Activated B cell treated with CpG ODN at 0.5 μM for 24 hours (primary cell): ENCODE measurements around the gene CXCL14. TPM values are rescaled to one million over a fixed set of nuclear protein-coding genes. Genes with fewer than 3 reads are reported as not detected.

Experiments
- ATAC-seq: fragments of 200-7000 bp; cut with Tn5 transposase; one replicate; pipeline ENCODE4 v1.10.0; 2021; ENCODE audit warnings: low read depth, mild to moderate bottlenecking, moderate library complexity
- CTCF ChIA-PET: fragments of 350-600 bp; sonication (Branson Sonifier 250); formaldehyde crosslinking; loops from one replicate; lab custom pipeline; 2021; ENCODE audit warnings: antibody characterized with exemption; lab: Charles Lee
- POLR2A ChIA-PET: fragments of 350-600 bp; sonication (Branson Sonifier 250); formaldehyde crosslinking; loops from one replicate; lab custom pipeline; 2021; ENCODE audit warnings: antibody characterized with exemption; lab: Charles Lee
- DNase-seq: peaks from one replicate; pipeline ENCODE4 v3.0.0; 2022
- H3K27ac Mint-ChIP-seq: one replicate; pipeline ENCODE4 v1.8.0; 2020; ENCODE audit warnings: mixed read lengths
- H3K27me3 Mint-ChIP-seq: one replicate; pipeline ENCODE4 v1.8.0; 2021; ENCODE audit warnings: mixed read lengths
- H3K36me3 Mint-ChIP-seq: one replicate; pipeline ENCODE4 v1.8.0; 2021; ENCODE audit warnings: low read depth, mixed read lengths
- H3K4me1 Mint-ChIP-seq: one replicate; pipeline ENCODE4 v1.8.0; 2021; ENCODE audit warnings: mixed read lengths
- H3K4me3 Mint-ChIP-seq: one replicate; pipeline ENCODE4 v1.8.0; 2020; ENCODE audit warnings: mild to moderate bottlenecking, mixed read lengths
- H3K9me3 Mint-ChIP-seq: one replicate; pipeline ENCODE4 v1.8.0; 2020; ENCODE audit warnings: mixed read lengths
- CTCF ChIP-seq: fragments of 200-600 bp; IDR thresholded peaks from one replicate; pipeline ENCODE4 v1.8.0; 2022; ENCODE audit warnings: antibody characterized with exemption, mild to moderate bottlenecking
- intact Hi-C: fragments of 100-400 bp; cut with micrococcal nuclease; formaldehyde crosslinking; loops from one replicate; pipeline ENCODE4 v1.15.1; 2024
- total RNA-seq: library from RNA; stranded (reverse); gene quantifications from 2 replicates; pipeline ENCODE4 v1.2.3, GENCODE V29; 2022

Gene CXCL14
- total RNA-seq, 1 donor from 2014 or later = not detected

DNA sequence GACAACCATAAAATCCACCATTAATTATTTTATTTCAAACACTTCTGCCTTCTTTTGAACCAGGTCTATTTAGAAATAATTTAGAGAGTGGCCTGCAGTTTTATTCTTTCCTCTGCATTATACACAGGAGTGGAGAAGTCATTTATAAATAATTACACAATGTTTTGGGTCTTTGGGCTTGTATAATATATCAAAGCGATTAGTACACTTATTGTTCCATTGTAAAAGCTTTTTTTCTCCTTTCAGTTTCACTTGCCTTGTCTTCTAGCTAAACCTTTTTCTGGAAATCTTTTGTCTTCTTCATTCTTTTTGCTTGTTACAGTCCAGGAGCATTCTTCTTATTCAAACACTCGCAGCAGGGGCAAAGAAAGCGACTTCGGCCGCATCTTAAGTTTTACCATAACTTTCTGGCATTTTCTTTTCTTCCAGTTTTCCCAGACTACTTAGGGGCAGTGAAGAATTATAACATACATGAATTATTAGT, 35.7 kb downstream of the CXCL14 start:
- DNase-seq = no peak
- ChIA-PET CTCF (no interaction called here), POLR2A (no interaction called here)
- no peak for ATAC-seq
- no peaks in the 10 kb centered on the region for H3K9me3 Mint-ChIP-seq
- TF ChIP-seq CTCF = no peak
- H3K36me3 Mint-ChIP-seq = no peaks in the 10 kb centered on the region
- peak overlapping the region; percentile 78 for H3K4me3 Mint-ChIP-seq
- intact Hi-C loops = loop anchor here (5.0 kb wide), 1 partner anchor 51 kb away; no protein-coding TSS in a partner anchor
- peaks cover 85% of the 10 kb centered on the region for H3K27me3 Mint-ChIP-seq
- H3K27ac Mint-ChIP-seq = no peak overlapping the region
- peaks cover 15% of the 10 kb centered on the region for H3K4me1 Mint-ChIP-seq

GRCh38 chr5:135541807-135542502, 36.8 kb downstream of the CXCL14 start:
- DNase-seq = no peak
- Mint-ChIP-seq H3K9me3 (no peaks in the 10 kb centered on the region), H3K4me3 (no peak overlapping the region), H3K27ac (no peak overlapping the region), H3K4me1 (peaks cover 15% of the 10 kb centered on the region), H3K36me3 (no peaks in the 10 kb centered on the region), H3K27me3 (peaks cover 85% of the 10 kb centered on the region)
- intact Hi-C loops = loop anchor here (5.0 kb wide), 1 partner anchor 50 kb away; no protein-coding TSS in a partner anchor
- ChIA-PET CTCF (no interaction called here), POLR2A (no interaction called here)
- TF ChIP-seq CTCF = no peak
- ATAC-seq = no peak

GRCh38 chr5:135539430-135540005, 39.3 kb downstream of the CXCL14 start:
- no peaks in the 10 kb centered on the region for H3K36me3 Mint-ChIP-seq
- TF ChIP-seq CTCF = no peak
- H3K9me3 Mint-ChIP-seq = no peaks in the 10 kb centered on the region
- ATAC-seq = no peak
- intact Hi-C loops = loop anchor here (5.0 kb wide), 1 partner anchor 47 kb away; no protein-coding TSS in a partner anchor
- POLR2A ChIA-PET = no interaction called here
- no peak overlapping the region for H3K4me3 Mint-ChIP-seq
- no peak overlapping the region for H3K27ac Mint-ChIP-seq
- no peak for DNase-seq
- peaks cover 76% of the 10 kb centered on the region for H3K27me3 Mint-ChIP-seq
- H3K4me1 Mint-ChIP-seq = peaks cover 17% of the 10 kb centered on the region
- CTCF ChIA-PET = no interaction called here

- Mint-ChIP-seq H3K27me3 (peaks cover 82% of the 10 kb centered on the region), H3K4me1 (peaks cover 9% of the 10 kb centered on the region), H3K9me3 (no peaks in the 10 kb centered on the region), H3K27ac (no peak overlapping the region), H3K36me3 (no peaks in the 10 kb centered on the region), H3K4me3 (no peak overlapping the region)
- CTCF ChIA-PET = no interaction called here
- DNase-seq (no peak), ATAC-seq (no peak)
- intact Hi-C loops = no loop called here
- POLR2A ChIA-PET = no interaction called here
- TF ChIP-seq CTCF = no peak
Measured at GRCh38 chr5:135538261-135538660, 40.5 kb downstream of the CXCL14 start.

GRCh38 chr5:135537745-135538144, 41.0 kb downstream of the CXCL14 start:
- DNase-seq (no peak), ATAC-seq (no peak)
- no peaks in the 10 kb centered on the region for H3K9me3 Mint-ChIP-seq
- peaks cover 4% of the 10 kb centered on the region for H3K4me1 Mint-ChIP-seq
- no peak for TF ChIP-seq CTCF
- ChIA-PET CTCF (no interaction called here), POLR2A (no interaction called here)
- no peaks in the 10 kb centered on the region for H3K36me3 Mint-ChIP-seq
- H3K27me3 Mint-ChIP-seq = peaks cover 82% of the 10 kb centered on the region
- no peak overlapping the region for H3K27ac Mint-ChIP-seq
- intact Hi-C loops = no loop called here
- H3K4me3 Mint-ChIP-seq = no peak overlapping the region
